ENCODE results near the gene RALY. TPM values are rescaled to one million over a fixed set of nuclear protein-coding genes. Genes with fewer than 3 reads are reported as not detected.

RALY gene
- total and polyA plus RNA-seq, 5 donors from 2014 or later: 160 to 216 (median 191) TPM

DNA sequence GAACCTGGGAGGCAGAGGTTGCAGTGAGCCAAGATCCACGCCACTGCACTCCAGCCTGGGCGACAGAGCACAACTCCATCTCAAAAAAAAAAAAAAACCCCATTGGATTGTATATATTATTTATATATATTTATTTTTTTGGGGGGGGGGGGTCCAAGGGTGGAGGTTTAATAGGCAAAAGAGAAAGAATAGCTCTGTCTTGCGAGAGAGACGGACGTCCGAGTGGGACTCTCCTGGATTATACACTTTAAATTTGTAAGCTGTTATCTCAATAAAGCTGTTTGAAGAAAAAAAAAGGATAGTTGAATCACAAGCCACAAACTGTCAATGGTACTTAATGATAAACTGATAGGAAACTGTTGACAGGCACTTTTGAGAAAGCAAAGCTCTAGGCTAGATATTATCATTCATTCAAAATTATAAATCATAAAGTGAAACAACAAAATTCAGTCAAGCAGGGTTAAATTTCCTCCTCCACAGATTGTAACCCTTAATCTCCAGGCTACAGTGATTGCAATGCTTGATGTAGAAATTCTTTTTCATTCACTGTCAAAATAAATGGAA lies 98.0 kb downstream of the RALY start:
- Histone ChIP-seq H3K4me1 (ENCODE audit: control insufficient read depth, insufficient read depth, low read length, poor library complexity, severe bottlenecking) (no peaks in the 10 kb centered on the region), H3K4me3 (ENCODE audit: low read depth, low read length) (no peak overlapping the region), H3K27me3 (ENCODE audit: control insufficient read depth, insufficient read depth, low read length) (no peaks in the 10 kb centered on the region), H3K36me3 (ENCODE audit: control insufficient read depth, insufficient read depth, low read length) (peaks cover 91% of the 10 kb centered on the region), H3K9me3 (ENCODE audit: control insufficient read depth in 2 of 2, low read length in 2 of 2) (no peaks in the 10 kb centered on the region), H3K27ac (ENCODE audit: insufficient read depth, low read length, poor library complexity, severe bottlenecking) (no peak overlapping the region)
- Mint-ChIP-seq H3K4me3 (no peak overlapping the region), H3K27ac (no peak overlapping the region), H3K4me1 (peaks cover 0 to 15% (median 9%) of the 10 kb centered on the region in 4 donors), H3K36me3 (peaks cover 52% of the 10 kb centered on the region), H3K9me3 (no peaks in the 10 kb centered on the region), H3K27me3 (no peaks in the 10 kb centered on the region)
- ATAC-seq (ENCODE audit: low read depth in 2 of 2) (no peak), DNase-seq (no peak)

DNA sequence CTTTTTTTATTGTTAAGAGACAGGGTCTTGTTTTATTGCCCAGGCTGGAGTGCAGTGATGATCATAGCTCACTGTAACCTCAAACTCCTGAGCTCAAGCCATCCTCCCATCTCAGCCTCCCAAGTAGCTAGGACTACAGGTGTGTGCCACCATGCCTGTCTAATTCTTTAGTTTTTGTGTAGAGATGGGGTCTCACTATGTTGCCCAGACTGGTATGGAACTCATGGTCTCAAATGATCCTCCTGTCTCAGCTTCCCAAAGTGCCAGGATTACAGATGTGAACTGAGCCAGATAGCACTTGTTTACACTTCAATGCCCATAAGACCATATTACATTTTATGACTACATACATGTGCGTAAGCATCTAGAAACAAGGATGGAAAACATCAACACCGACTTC lies 100.2 kb downstream of the RALY start:
- DNase-seq (no peak), ATAC-seq (ENCODE audit: low read depth in 2 of 2) (no peak)
- no peaks in the 10 kb centered on the region for H3K9me3 ChIP-seq (ENCODE audit: control insufficient read depth in 2 of 2, low read length in 2 of 2)
- no peak overlapping the region for H3K4me3 Mint-ChIP-seq
- no peaks in the 10 kb centered on the region for H3K27me3 ChIP-seq (ENCODE audit: control insufficient read depth, insufficient read depth, low read length)
- no peaks in the 10 kb centered on the region for H3K9me3 Mint-ChIP-seq
- peak overlapping the region; percentile 41 for H3K27ac ChIP-seq (ENCODE audit: insufficient read depth, low read length, poor library complexity, severe bottlenecking)
- H3K4me1 ChIP-seq (ENCODE audit: control insufficient read depth, insufficient read depth, low read length, poor library complexity, severe bottlenecking): no peaks in the 10 kb centered on the region
- H3K27ac Mint-ChIP-seq: peak overlapping the region in 2 of 3 donors; percentile 33 to 43
- H3K27me3 Mint-ChIP-seq: no peaks in the 10 kb centered on the region
- peaks cover 96% of the 10 kb centered on the region for H3K36me3 ChIP-seq (ENCODE audit: control insufficient read depth, insufficient read depth, low read length)
- peaks cover 0 to 18% (median 6%) of the 10 kb centered on the region in 4 donors for H3K4me1 Mint-ChIP-seq
- H3K36me3 Mint-ChIP-seq: peaks cover 49% of the 10 kb centered on the region
- H3K4me3 ChIP-seq (ENCODE audit: low read depth, low read length): no peak overlapping the region

DNA sequence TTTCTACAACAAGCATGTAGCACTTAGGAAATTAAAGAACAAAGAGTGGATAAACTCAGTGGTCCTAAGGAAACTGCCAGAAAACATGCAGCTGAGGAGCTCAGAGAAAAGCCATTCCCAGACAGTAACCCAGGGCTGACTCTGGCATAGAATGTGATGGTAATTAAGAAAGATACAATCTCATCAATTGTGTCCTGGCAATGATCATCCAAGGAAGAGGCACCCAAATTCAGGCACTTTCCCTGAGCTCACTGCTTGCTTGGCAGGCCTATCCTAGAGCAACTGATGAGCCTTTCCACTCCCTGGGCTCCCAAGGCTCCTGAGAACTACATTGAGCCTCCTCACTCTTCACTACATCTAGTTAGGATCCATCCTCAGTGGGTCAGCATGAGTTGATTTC lies 102.1 kb downstream of the RALY start:
- H3K9me3 Mint-ChIP-seq: peaks cover 0 to 2% (median 0%) of the 10 kb centered on the region in 7 donors
- Histone ChIP-seq H3K36me3 (ENCODE audit: control insufficient read depth, insufficient read depth, low read length) (peaks cover 95% of the 10 kb centered on the region), H3K9me3 (ENCODE audit: control insufficient read depth in 2 of 2, low read length in 2 of 2) (no peaks in the 10 kb centered on the region), H3K4me1 (ENCODE audit: control insufficient read depth, insufficient read depth, low read length, poor library complexity, severe bottlenecking) (no peaks in the 10 kb centered on the region), H3K4me3 (ENCODE audit: low read depth, low read length) (no peak overlapping the region), H3K27ac (ENCODE audit: insufficient read depth, low read length, poor library complexity, severe bottlenecking) (no peak overlapping the region), H3K27me3 (ENCODE audit: control insufficient read depth, insufficient read depth, low read length) (no peaks in the 10 kb centered on the region)
- no peaks in the 10 kb centered on the region for H3K27me3 Mint-ChIP-seq
- DNase-seq (no peak), ATAC-seq (ENCODE audit: low read depth in 2 of 2) (no peak)
- peaks cover 6 to 26% (median 9%) of the 10 kb centered on the region in 4 donors for H3K4me1 Mint-ChIP-seq
- no peak overlapping the region for H3K4me3 Mint-ChIP-seq
- H3K27ac Mint-ChIP-seq: peak overlapping the region in 1 of 3 donors; percentile 29
- H3K36me3 Mint-ChIP-seq: peaks cover 46% of the 10 kb centered on the region

DNA sequence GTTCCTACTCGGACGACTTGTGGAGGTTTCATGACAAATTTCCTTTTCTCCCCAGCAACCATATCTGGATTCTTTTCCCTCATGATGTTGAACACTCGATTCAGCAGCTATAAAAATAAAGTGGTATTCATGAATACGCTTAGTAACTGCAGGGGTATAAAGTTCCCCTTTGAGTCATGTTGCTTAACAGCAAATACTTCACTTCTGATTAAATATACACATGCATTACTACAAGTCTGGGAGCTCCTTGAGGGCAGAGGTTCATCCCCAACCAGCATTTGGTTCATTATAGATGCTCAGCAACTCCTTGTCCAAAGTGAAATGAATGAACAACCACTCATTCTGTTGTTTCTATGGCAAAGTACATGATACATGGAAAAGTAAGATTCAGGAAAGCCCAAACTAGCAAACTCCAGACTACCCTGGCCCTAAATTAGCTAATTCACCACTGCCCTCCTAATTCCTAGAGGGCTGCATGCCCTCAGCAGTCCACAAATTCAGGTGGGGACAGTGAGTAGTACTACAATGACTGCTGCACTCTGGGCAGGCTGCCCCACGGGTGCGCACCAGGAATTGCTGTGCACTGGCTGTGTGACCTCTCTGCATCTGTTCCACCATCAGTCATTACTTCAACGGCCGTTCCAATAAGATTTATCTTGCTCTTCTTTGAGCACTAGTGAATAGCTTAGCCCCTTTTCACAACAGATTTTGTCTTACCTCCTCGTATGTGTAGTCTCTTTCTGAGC lies 103.2 kb downstream of the RALY start:
- Mint-ChIP-seq H3K36me3 (peaks cover 44% of the 10 kb centered on the region), H3K4me3 (no peak overlapping the region), H3K27ac (peak overlapping the region in 1 of 3 donors; percentile 64), H3K4me1 (peaks cover 6 to 26% (median 10%) of the 10 kb centered on the region in 4 donors), H3K9me3 (peaks cover 0 to 2% (median 0%) of the 10 kb centered on the region in 7 donors), H3K27me3 (no peaks in the 10 kb centered on the region)
- no peak overlapping the region for H3K4me3 ChIP-seq (ENCODE audit: low read depth, low read length)
- no peaks in the 10 kb centered on the region for H3K27me3 ChIP-seq (ENCODE audit: control insufficient read depth, insufficient read depth, low read length)
- DNase-seq: no peak
- ATAC-seq (ENCODE audit: low read depth in 2 of 2): no peak
- no peak overlapping the region for H3K27ac ChIP-seq (ENCODE audit: insufficient read depth, low read length, poor library complexity, severe bottlenecking)
- no peaks in the 10 kb centered on the region for H3K9me3 ChIP-seq (ENCODE audit: control insufficient read depth in 2 of 2, low read length in 2 of 2)
- H3K4me1 ChIP-seq (ENCODE audit: control insufficient read depth, insufficient read depth, low read length, poor library complexity, severe bottlenecking): no peaks in the 10 kb centered on the region
- H3K36me3 ChIP-seq (ENCODE audit: control insufficient read depth, insufficient read depth, low read length): peaks cover 96% of the 10 kb centered on the region

DNA sequence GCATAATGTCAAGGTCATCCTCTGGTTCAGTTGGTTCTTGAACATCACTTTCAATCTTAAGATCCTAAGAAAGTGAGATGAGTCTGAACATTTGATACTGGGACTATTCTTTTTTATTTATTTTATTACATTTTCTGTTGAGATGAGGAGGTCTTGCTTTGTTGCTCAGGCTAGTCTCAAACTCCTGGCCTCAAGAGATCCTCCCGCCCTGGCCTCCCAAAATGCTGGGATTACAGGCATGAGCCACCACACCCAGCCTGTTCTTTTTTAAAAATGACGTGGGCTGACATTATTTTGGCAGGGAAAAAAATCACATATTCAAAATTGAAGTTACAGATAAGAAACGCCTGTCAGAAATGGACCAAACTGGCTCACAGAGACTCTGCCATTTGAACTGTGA lies 104.9 kb downstream of the RALY start:
- Mint-ChIP-seq H3K36me3 (peaks cover 43% of the 10 kb centered on the region), H3K27me3 (no peaks in the 10 kb centered on the region), H3K9me3 (peaks cover 0 to 2% (median 0%) of the 10 kb centered on the region in 7 donors), H3K4me3 (no peak overlapping the region), H3K27ac (no peak overlapping the region), H3K4me1 (peaks cover 16 to 32% (median 20%) of the 10 kb centered on the region in 4 donors)
- ATAC-seq (ENCODE audit: low read depth in 2 of 2): no peak
- Histone ChIP-seq H3K36me3 (ENCODE audit: control insufficient read depth, insufficient read depth, low read length) (peaks cover 96% of the 10 kb centered on the region), H3K9me3 (ENCODE audit: control insufficient read depth in 2 of 2, low read length in 2 of 2) (no peaks in the 10 kb centered on the region), H3K4me1 (ENCODE audit: control insufficient read depth, insufficient read depth, low read length, poor library complexity, severe bottlenecking) (peaks cover 7% of the 10 kb centered on the region), H3K4me3 (ENCODE audit: low read depth, low read length) (no peak overlapping the region), H3K27me3 (ENCODE audit: control insufficient read depth, insufficient read depth, low read length) (no peaks in the 10 kb centered on the region), H3K27ac (ENCODE audit: insufficient read depth, low read length, poor library complexity, severe bottlenecking) (no peak overlapping the region)
- DNase-seq: no peak

DNA sequence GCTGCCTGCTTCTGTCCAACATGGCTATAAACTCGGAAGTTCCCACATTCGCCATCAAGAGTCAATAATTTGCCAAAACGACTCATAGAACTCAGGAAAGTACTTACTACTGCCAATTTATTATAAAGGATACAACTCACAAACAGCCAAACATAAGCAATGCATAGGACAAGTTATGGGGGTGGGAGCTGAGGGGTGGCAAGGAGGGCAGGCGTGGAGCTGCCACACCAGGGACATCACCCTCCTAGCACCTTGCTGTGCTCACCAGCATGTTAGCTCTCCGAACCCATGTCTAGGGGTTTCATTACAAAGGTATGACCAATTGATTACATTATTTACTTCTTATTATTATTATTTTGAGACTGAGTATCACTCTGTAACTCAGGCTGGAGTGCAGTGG lies 106.0 kb downstream of the RALY start:
- H3K9me3 ChIP-seq (ENCODE audit: control insufficient read depth in 2 of 2, low read length in 2 of 2): no peaks in the 10 kb centered on the region
- DNase-seq (no peak), ATAC-seq (ENCODE audit: low read depth in 2 of 2) (no peak)
- H3K36me3 ChIP-seq (ENCODE audit: control insufficient read depth, insufficient read depth, low read length): peaks cover 96% of the 10 kb centered on the region
- no peak overlapping the region for H3K4me3 ChIP-seq (ENCODE audit: low read depth, low read length)
- Mint-ChIP-seq H3K9me3 (peaks cover 0 to 2% (median 0%) of the 10 kb centered on the region in 7 donors), H3K36me3 (peaks cover 44% of the 10 kb centered on the region), H3K4me1 (peaks cover 22 to 37% (median 27%) of the 10 kb centered on the region in 4 donors), H3K27ac (no peak overlapping the region), H3K4me3 (no peak overlapping the region), H3K27me3 (no peaks in the 10 kb centered on the region)
- H3K27ac ChIP-seq (ENCODE audit: insufficient read depth, low read length, poor library complexity, severe bottlenecking): no peak overlapping the region
- no peaks in the 10 kb centered on the region for H3K27me3 ChIP-seq (ENCODE audit: control insufficient read depth, insufficient read depth, low read length)
- H3K4me1 ChIP-seq (ENCODE audit: control insufficient read depth, insufficient read depth, low read length, poor library complexity, severe bottlenecking): peaks cover 8% of the 10 kb centered on the region

DNA sequence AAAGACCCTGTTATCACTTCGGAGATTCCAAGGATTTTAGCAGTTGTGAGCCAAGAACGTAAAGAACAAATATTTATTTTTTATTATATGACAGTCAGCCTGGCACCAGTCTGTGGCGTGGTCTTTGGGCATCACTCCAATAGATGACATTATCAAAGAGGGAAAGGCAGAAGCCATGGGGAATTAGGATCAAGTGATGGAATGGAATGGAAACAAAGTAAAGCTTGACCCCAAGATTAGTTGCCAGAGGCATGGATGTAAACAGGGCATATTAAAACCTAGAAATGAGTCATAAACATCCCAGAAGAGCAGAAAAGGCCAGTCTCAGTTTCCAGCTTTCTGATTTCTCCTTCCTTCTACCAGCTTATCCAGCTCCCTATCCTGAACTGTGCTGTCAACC lies 106.9 kb downstream of the RALY start:
- no peak overlapping the region for H3K27ac ChIP-seq (ENCODE audit: insufficient read depth, low read length, poor library complexity, severe bottlenecking)
- no peak for DNase-seq
- H3K36me3 ChIP-seq (ENCODE audit: control insufficient read depth, insufficient read depth, low read length): peaks cover 94% of the 10 kb centered on the region
- peak overlapping the region in 1 of 3 donors; percentile 68 for H3K27ac Mint-ChIP-seq
- no peaks in the 10 kb centered on the region for H3K27me3 ChIP-seq (ENCODE audit: control insufficient read depth, insufficient read depth, low read length)
- H3K27me3 Mint-ChIP-seq: no peaks in the 10 kb centered on the region
- no peaks in the 10 kb centered on the region for H3K9me3 ChIP-seq (ENCODE audit: control insufficient read depth in 2 of 2, low read length in 2 of 2)
- peaks cover 52% of the 10 kb centered on the region for H3K36me3 Mint-ChIP-seq
- H3K4me3 Mint-ChIP-seq: no peak overlapping the region
- no peak overlapping the region for H3K4me3 ChIP-seq (ENCODE audit: low read depth, low read length)
- H3K4me1 ChIP-seq (ENCODE audit: control insufficient read depth, insufficient read depth, low read length, poor library complexity, severe bottlenecking): peaks cover 8% of the 10 kb centered on the region
- H3K9me3 Mint-ChIP-seq: peaks cover 0 to 2% (median 0%) of the 10 kb centered on the region in 7 donors
- H3K4me1 Mint-ChIP-seq: peaks cover 25 to 46% (median 36%) of the 10 kb centered on the region in 4 donors
- ATAC-seq (ENCODE audit: low read depth in 2 of 2): no peak
